Inflammatory macrophage treated with lipopolysaccharide for 4 hours (primary cell): Measurements from ENCODE around the gene C19orf12.

Source experiments
- DNase-seq: peaks from one replicate; pipeline ENCODE4 v3.0.0-alpha.2; 2020

The C19orf12 gene

DNA sequence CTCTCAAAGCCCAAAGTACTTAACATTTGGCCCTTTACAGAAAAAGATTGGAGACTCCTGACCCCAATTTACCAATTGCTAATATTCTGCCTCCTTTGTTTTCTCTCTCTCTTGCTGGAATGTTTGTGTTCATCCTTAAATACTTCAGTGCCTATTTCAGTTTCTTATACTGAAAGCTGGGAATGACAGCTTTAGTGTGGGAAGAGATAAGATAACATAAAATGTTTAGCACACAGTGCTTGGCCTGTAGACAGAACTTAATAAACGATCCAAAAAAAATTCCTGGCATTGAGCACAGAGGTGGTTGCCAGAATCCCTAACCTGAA lies 52.8 kb downstream of the C19orf12 start:
- no peak for DNase-seq

DNA sequence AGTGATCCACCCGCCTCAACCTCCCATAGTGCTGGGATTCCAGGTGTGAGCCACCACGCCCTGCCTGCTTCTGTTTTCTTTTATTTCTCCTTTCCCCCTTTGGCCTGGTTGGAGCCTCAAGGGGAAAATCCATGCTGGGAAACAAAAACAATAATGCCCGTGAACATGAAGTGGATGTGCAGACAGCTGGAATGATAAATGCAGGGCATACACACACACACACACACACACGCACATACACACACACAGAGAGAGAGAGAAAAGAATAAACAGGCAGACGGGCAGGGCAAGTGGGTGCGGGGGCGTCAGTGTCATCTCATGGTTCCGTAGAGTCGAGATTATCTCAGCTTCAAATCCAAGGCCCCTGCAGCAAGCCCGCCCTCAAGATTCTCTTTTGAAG lies 54.2 kb downstream of the C19orf12 start:
- no peak for DNase-seq

DNA sequence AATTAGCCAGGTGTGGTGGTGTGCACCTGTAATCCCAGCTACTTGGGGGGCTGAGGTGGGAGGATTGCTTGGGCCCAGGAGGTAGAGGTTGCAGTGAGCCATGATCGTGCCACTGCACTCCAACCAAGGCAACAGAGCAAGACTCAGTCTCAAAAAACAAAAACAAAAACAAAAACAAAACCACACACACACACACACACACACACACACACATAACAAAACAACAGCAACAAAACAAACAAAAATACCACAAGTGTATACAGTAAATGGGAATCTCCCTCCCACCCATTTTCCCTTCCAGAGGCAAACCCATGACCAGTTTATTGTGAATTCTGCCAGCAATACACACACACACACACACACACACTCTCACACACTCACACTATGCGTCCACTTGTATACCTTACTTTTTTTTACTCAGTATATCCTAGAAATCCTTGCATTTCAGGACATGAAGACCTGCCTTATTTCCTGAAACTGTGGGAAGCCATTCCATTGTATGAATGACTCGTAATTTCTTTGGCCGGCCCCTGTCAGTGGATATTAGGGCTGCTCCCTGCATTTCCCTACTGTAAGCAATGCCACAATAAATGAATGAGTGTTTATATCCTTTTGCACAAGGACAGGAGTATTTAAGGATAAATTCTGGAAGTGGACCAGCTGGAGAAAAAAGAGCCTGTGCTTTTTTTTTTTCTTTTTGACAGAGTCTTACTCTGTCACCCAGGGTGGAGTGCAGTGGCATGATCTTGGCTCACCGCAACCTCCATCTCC lies 56.7 kb downstream of the C19orf12 start:
- DNase-seq = no peak

DNA sequence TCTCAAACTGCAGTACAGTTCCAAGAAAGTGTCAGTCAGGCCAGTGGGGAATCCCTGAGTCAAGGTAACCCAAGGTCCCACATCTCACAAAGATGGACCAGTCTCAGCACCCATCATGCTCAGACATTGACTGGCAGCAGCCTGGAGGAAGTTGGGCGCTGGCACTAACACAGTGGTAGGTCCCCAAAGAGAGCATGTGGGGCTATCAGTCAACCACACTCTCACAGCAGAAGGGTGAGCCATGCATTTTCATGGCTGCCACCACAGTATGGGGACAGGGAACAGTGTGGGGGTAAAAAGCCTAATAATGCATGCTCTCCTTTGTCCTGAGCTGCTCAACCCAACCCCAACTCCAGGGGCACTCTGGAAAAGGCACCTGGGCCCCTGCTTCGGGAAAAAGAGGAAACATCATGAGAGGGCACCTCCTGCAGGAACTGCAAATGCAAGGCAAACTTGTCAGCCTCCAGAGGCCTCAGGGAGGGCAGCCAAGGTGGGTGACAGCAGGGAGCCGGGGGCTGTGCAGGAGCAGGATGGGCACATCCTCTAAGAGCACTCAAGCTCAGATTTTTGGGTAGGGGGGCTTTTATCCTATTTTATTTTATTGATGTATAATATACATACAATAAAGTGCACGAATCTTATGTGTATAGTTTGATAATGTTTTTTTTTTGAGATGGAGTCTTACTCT lies 59.3 kb downstream of the C19orf12 start:
- no peak for DNase-seq

DNA sequence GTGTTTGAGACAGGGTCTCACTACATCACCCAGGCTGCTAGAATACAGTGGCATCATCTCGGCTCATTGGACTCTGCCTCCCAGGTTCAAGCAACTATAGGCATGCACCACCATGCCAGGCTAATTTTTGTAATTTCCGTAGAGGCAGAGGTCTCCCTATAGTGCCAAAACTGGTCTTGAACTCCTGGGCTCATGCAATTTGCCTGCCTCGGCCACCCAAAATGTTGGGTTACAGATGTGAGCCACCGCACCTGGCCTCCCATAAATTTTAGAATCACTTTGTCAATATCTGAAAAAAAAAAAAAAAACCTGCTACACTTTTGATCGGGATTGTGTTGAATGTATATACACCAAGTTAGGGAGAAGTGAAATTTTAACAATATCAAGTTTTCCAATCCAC lies 61.7 kb downstream of the C19orf12 start:
- DNase-seq = no peak

DNA sequence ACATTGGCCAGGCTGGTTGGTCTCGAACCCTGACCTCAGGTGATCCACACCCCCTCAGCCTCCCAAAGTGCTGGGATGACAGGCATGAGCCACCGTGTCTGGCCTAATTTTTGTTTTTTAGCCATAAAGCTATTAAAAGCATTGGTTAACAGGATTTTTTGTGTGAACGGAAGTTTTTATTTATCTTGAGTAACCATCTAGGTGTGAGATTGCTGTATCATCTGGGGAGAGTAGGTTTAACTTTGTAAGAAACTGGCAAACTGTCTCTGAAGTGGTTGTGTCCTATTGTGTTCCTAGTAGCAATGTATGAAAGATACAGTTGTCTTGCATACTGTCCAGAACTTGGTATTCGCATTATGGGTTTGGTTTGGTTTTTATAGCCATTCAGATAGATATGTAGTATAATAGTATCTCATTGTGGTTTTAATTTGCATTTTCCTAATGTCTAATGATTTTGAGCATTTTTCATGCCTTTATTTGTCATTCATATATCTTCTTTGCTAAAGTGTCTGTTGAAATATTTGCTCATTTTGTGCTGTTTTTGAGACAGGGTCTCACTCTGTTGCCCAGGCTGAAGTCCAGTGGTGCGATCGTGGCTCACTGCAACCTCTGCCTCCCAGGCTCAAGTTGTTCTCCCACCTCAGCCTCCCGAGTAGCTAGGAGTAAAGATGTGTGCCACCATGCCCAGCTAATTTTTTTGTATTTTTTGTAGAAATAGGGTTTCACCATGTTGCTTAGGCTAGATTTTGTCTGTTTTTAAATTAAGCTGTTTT lies 63.3 kb downstream of the C19orf12 start:
- DNase-seq = no peak

DNA sequence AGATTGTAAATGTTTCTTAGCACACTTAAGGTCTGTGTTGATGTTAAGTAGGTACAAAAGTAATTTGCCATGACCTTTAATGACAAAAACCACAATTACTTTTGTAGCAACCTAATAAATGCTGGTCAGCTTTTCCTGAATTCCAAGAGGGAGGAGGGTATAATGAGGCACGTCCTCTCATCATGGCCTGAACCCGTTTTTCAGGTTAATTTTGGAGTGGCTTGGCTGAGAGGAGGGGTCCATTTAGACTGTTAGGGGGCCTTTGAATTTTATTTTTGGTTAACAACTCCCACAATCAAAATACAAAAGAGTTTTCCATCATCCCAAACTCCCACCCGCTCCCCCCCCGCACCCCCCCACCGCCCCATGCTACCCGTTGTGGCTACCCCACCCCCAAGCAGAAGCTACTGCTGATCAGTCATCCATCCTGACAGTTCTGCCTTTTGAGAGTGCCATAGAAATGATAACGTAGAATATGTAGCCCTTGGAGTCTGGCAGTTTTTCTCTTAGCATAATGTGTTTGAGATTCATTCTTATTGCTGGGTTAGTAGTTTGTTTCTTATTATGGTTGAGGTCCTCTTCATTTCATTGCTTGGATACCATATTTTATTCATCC lies 64.2 kb downstream of the C19orf12 start:
- DNase-seq = no peak
